HG02571 (cell line): ENCODE results near the gene ZNF746.

ENCODE experiments used
- ATAC-seq: cut with Tn5 transposase; IDR thresholded peaks from one replicate; pipeline ENCODE4 v1.9.1; 2021; ENCODE audit warnings: mild to moderate bottlenecking, moderate library complexity; ENCODE audit not compliant: unreplicated experiment

ZNF746 gene

GRCh38 chr7:149490083-149490760, 7.4 kb downstream of the ZNF746 start:
- ATAC-seq, result no peak

- no peak for ATAC-seq
Observed at GRCh38 chr7:149489391-149490024, 8.1 kb downstream of the ZNF746 start.

GRCh38 chr7:149479568-149479967, 18.0 kb downstream of the ZNF746 start:
- ATAC-seq, result no peak

GRCh38 chr7:149478754-149479153, 18.9 kb downstream of the ZNF746 start:
- no peak for ATAC-seq

GRCh38 chr7:149477494-149478443, 19.8 kb downstream of the ZNF746 start:
- ATAC-seq, result no peak

- ATAC-seq, result no peak
Observed at GRCh38 chr7:149476791-149477190, 20.8 kb downstream of the ZNF746 start.

- no peak for ATAC-seq
Observed at GRCh38 chr7:149475121-149476045, 22.2 kb downstream of the ZNF746 start.

- ATAC-seq, result no peak
Observed at GRCh38 chr7:149474309-149475120, 23.1 kb downstream of the ZNF746 start.

GRCh38 chr7:149473251-149473650, 24.4 kb downstream of the ZNF746 start:
- no peak for ATAC-seq

GRCh38 chr7:149471289-149471953, 26.2 kb downstream of the ZNF746 start:
- ATAC-seq, result no peak

GRCh38 chr7:149469806-149470205, 27.8 kb downstream of the ZNF746 start:
- no peak for ATAC-seq

- ATAC-seq, result no peak
Observed at GRCh38 chr7:149468208-149468607, 29.4 kb downstream of the ZNF746 start.

GRCh38 chr7:149467321-149467859, 30.2 kb downstream of the ZNF746 start:
- ATAC-seq, result no peak

GRCh38 chr7:149466364-149466763, 31.2 kb downstream of the ZNF746 start:
- ATAC-seq, result no peak

- ATAC-seq, result no peak
Observed at GRCh38 chr7:149463500-149464161, 34.0 kb downstream of the ZNF746 start.

GRCh38 chr7:149462101-149462520, 35.5 kb downstream of the ZNF746 start:
- no peak for ATAC-seq

- peak; percentile 96 for ATAC-seq
Observed at GRCh38 chr7:149460493-149461277, 36.9 kb downstream of the ZNF746 start, which contains the start of gene ZNF777. TSS of gene ZNF777 (minus strand) at chr7:149461062. CDS start at chr7:149456022, 5,040 bp downstream.
